Dermis microvascular lymphatic vessel endothelial cell (primary cell): ENCODE measurements around the gene ZNF556. TPM values are rescaled to one million over a fixed set of nuclear protein-coding genes. Genes with fewer than 3 reads are reported as not detected.
"Not testable (repeated sequence)": the region's sequence is repeated elsewhere in the genome, so short reads cannot be mapped to it uniquely, and the experiment has no call there.

Experiments
- DNase-seq, 2 donors: peaks; one replicate each; pipeline versions ENCODE4 v3.0.0 to v3.0.0-alpha.2; 2010; ENCODE audit warnings: low read depth in 2 of 2
- total RNA-seq: library from RNA; depleted of rRNA; stranded (reverse); fragments of >200 nt; gene quantifications from 2 replicates; pipeline ENCODE4 v1.2.1, GENCODE V29; 2014

The ZNF556 gene
- total RNA-seq, 1 donor from 2014 or later = not detected

GRCh38 chr19:2853015-2853606, 14.0 kb upstream of the ZNF556 start:
- no peak for DNase-seq

- DNase-seq = no peak
These were observed 12.3 kb upstream of the ZNF556 start for GRCh38 chr19:2854849-2855248.

GRCh38 chr19:2856457-2857050, 10.6 kb upstream of the ZNF556 start:
- no peak for DNase-seq

GRCh38 chr19:2858864-2859263, 8.3 kb upstream of the ZNF556 start:
- no peak for DNase-seq

- no peak for DNase-seq
These were observed 3.3 kb upstream of the ZNF556 start for GRCh38 chr19:2863816-2864215.

- DNase-seq = no peak
These were observed 1.6 kb upstream of the ZNF556 start for GRCh38 chr19:2865334-2866100.

GRCh38 chr19:2866495-2867024, 575 bp upstream of the ZNF556 start:
- DNase-seq = no peak

- DNase-seq = no peak
These were observed 2.5 kb downstream of the ZNF556 start for GRCh38 chr19:2869618-2870017.

- DNase-seq = not testable (repeated sequence)
These were observed 5.0 kb downstream of the ZNF556 start for GRCh38 chr19:2872175-2872574.

- DNase-seq = no peak
These were observed 10.5 kb downstream of the ZNF556 start for GRCh38 chr19:2877398-2878331.

GRCh38 chr19:2883686-2884439, 16.7 kb downstream of the ZNF556 start:
- no peak for DNase-seq

- DNase-seq = no peak
These were observed 18.6 kb downstream of the ZNF556 start for GRCh38 chr19:2885736-2886135.

GRCh38 chr19:2887391-2887914, 20.3 kb downstream of the ZNF556 start:
- DNase-seq = peak; percentile 64 to 73

- DNase-seq = peak in 1 of 2 donors; percentile 24
These were observed 21.6 kb downstream of the ZNF556 start for GRCh38 chr19:2888731-2889224.

GRCh38 chr19:2890531-2890930, 23.4 kb downstream of the ZNF556 start:
- DNase-seq = not testable (repeated sequence)

- no peak for DNase-seq
These were observed 29.6 kb downstream of the ZNF556 start for GRCh38 chr19:2896694-2897093.

GRCh38 chr19:2900296-2901252, 33.4 kb downstream of the ZNF556 start, which contains the start of gene ZNF57:
Gene ZNF57 (plus strand): TSS chr19:2900928. CDS start chr19:2901046, 118 bp downstream.
- DNase-seq = peak; percentile 98 to 100

GRCh38 chr19:2902590-2903218, 35.6 kb downstream of the ZNF556 start:
- DNase-seq = no peak
